Myometrial cell (primary cell): ENCODE measurements around the gene TAF15. TPM values are rescaled to one million over a fixed set of nuclear protein-coding genes. Genes with fewer than 3 reads are reported as not detected.

Experiments
- total RNA-seq: library from RNA; depleted of rRNA; stranded (reverse); fragments of >200 nt; gene quantifications from 2 replicates; pipeline ENCODE4 v1.2.3, GENCODE V29; 2015

TAF15 gene
- 24.3 and 25.4 TPM in 2 replicates for total RNA-seq

GRCh38 chr17:35808962-35809854, at the start of gene TAF15:
Gene TAF15 (plus strand): TSS chr17:35809484. CDS start chr17:35809570, 86 bp downstream.

DNA sequence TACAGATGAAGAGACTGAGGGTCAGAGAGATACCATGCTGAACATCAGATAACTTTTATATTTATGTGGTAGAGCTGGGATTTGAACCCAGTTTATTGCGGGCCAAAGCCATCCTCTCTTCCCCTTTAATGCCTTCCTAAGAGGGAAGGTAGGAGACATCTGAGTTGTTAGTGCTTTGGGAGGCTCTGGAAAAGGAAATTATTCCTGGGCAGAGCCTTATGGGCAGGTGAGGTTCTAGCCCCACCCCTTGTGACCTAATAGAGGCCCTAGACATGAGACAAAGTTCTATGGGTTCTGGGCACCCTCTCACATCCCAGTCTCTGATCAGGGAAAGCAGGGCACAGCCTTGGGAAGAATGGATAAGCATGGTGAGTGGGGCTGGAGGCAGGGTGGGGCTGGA, 48.7 kb upstream of the TAF15 start, which contains the start of gene C17orf50:
TSS of gene C17orf50 (plus strand) at position 301 of the 400 bp plus-strand sequence. CDS start at position 356, 55 bp downstream.

GRCh38 chr17:35795007-35795870, 14.0 kb upstream of the TAF15 start, which contains the start of gene MMP28:
Gene MMP28 (minus strand): TSS chr17:35795641. CDS start chr17:35795377, 264 bp downstream.

GRCh38 chr17:35868737-35869136, 59.5 kb downstream of the TAF15 start, which contains the start of gene HEATR9:
Gene HEATR9 (minus strand): TSS chr17:35868891. CDS start chr17:35868742, 149 bp downstream.

GRCh38 chr17:35879773-35880654, 70.7 kb downstream of the TAF15 start, which contains the start of gene CCL5:
Gene CCL5 (minus strand): TSS chr17:35880360.

Other genes with a start within 250 kb of the TAF15 start
- not detected in 2 replicates for gene SLFN14, start 248.7 kb upstream of the TAF15 start, total RNA-seq
- gene PEX12, start 230.9 kb upstream of the TAF15 start, total RNA-seq, result 5.5 and 7.2 TPM in 2 replicates
- gene AP2B1, start 222.2 kb upstream of the TAF15 start, total RNA-seq, result 81.6 and 104 TPM in 2 replicates
- 4.6 TPM in 2 replicates for gene RASL10B, start 77.8 kb upstream of the TAF15 start, total RNA-seq
- gene GAS2L2, start 56.2 kb upstream of the TAF15 start, total RNA-seq, result not detected in 2 replicates
- gene C17orf50, start 48.6 kb upstream of the TAF15 start, total RNA-seq, result not detected in 2 replicates
- gene MMP28, start 13.8 kb upstream of the TAF15 start, total RNA-seq, result 6.6 and 9.2 TPM in 2 replicates
- not detected in 2 replicates for gene HEATR9, start 59.4 kb downstream of the TAF15 start, total RNA-seq
- gene CCL5, start 70.9 kb downstream of the TAF15 start, total RNA-seq, result not detected in 2 replicates
- gene RDM1, start 121.3 kb downstream of the TAF15 start, total RNA-seq, result 0.53 and 0.58 TPM in 2 replicates
- gene LYZL6, start 134.2 kb downstream of the TAF15 start, total RNA-seq, result not detected in 2 replicates
- not detected in 2 replicates for gene CCL16, start 172.0 kb downstream of the TAF15 start, total RNA-seq
- not detected in 2 replicates for gene CCL14, start 177.2 kb downstream of the TAF15 start, total RNA-seq
- gene CCL15, start 192.1 kb downstream of the TAF15 start, total RNA-seq, result not detected in 2 replicates
- gene CCL23, start 208.5 kb downstream of the TAF15 start, total RNA-seq, result not detected in 2 replicates